ENCODE results near the gene MAPRE2. TPM values are rescaled to one million over a fixed set of nuclear protein-coding genes. Genes with fewer than 3 reads are reported as not detected.

MAPRE2 gene
- total RNA-seq, 1 experiment from 2014 or later = 29.4 TPM

DNA sequence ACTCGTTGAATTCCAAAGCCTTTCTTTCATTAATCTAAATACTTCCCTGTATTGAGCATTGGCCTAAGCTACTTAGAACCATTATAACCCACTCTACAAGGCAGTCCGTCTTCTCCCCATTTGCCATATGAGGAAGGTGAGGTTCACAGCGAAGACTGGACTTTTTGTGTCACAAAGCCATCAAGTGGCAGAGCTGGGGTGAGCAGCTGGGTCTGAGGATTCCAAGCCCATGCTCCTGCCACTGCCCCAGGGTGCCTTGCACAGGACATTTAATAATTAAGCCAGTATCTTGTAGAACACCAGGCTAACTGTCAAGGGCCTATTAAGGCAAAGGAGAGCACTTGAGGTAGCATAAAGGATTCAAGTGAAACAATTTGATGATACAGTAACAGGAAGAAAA, 130.8 kb downstream of the MAPRE2 start:
- no peak overlapping the region for H2AK5ac ChIP-seq (ENCODE audit: insufficient read length, low read length)
- H3K27ac Mint-ChIP-seq = no peak overlapping the region
- H3K4me2 ChIP-seq (ENCODE audit: insufficient read depth, insufficient read length, low read length) = no peak overlapping the region
- peaks cover 2 to 13% (median 3%) of the 10 kb centered on the region in 3 experiments; a peak in 4 of 7 replicates for H3K36me3 Mint-ChIP-seq (ENCODE audit: insufficient read depth in 1 of 3, low read depth in 3 of 3)
- no peak overlapping the region for H3K56ac ChIP-seq (ENCODE audit: insufficient read length, low read depth, low read length)
- no peak overlapping the region for H2BK5ac ChIP-seq (ENCODE audit: insufficient read length, low read length)
- no peaks in the 10 kb centered on the region for H3K27me3 ChIP-seq (ENCODE audit: insufficient read depth, low read length)
- H4K5ac ChIP-seq (ENCODE audit: insufficient read length, low read depth, low read length) = no peak overlapping the region
- no peak overlapping the region for H2BK20ac ChIP-seq (ENCODE audit: low read depth, low read length, poor library complexity, severe bottlenecking)
- no peaks in the 10 kb centered on the region for H3K4me1 ChIP-seq (ENCODE audit: insufficient read depth, low read length)
- no peak for DNase-seq
- no peak overlapping the region for H3K18ac ChIP-seq (ENCODE audit: insufficient read length, low read depth, low read length)
- no peak overlapping the region for H3K9ac ChIP-seq (ENCODE audit: extremely low read depth, insufficient read length, low read length)
- H3K4me1 Mint-ChIP-seq = peaks cover 23 to 27% of the 10 kb centered on the region in 2 experiments
- H3K79me1 ChIP-seq (ENCODE audit: insufficient read depth, low read depth, low read length, poor library complexity, severe bottlenecking) = no peaks in the 10 kb centered on the region
- no peak overlapping the region for H3K14ac ChIP-seq (ENCODE audit: insufficient read depth, low read length)
- H3T11ph ChIP-seq (ENCODE audit: low read length) = no peak overlapping the region
- no peak overlapping the region for H2BK12ac ChIP-seq (ENCODE audit: insufficient read length, low read depth, low read length)
- H3K79me2 ChIP-seq (ENCODE audit: insufficient read depth, low read length) = no peaks in the 10 kb centered on the region
- WGBS (ENCODE audit: extremely low coverage, insufficient read length, low lambda C conversion rate) = no CpG with 5 or more reads among the region's 3 CpGs
- H3K9me3 ChIP-seq (ENCODE audit: control insufficient read depth, low read depth, low read length) = no peaks in the 10 kb centered on the region
- no peak overlapping the region for H2BK120ac ChIP-seq (ENCODE audit: low read depth, low read length, poor library complexity, severe bottlenecking)
- no peak overlapping the region for H3K27ac ChIP-seq (ENCODE audit: insufficient read length, low read depth, low read length)
- no peaks in the 10 kb centered on the region; the same call in 1 of the 2 replicates for H3K27me3 Mint-ChIP-seq (ENCODE audit: low read depth)
- no peak overlapping the region for H3K23ac ChIP-seq (ENCODE audit: insufficient read length, low read depth, low read length)
- H3K9me3 Mint-ChIP-seq = peaks cover 7 to 8% of the 10 kb centered on the region in 2 experiments
- H3K23me2 ChIP-seq (ENCODE audit: insufficient read length, low read depth, low read length, poor library complexity, severe bottlenecking) = no peaks in the 10 kb centered on the region
- H2BK15ac ChIP-seq (ENCODE audit: low read depth, low read length) = no peak overlapping the region
- no peak overlapping the region for H4K8ac ChIP-seq (replicated peaks; ENCODE audit: insufficient read length, low read depth, low read length)
- H3K4me3 Mint-ChIP-seq = no peak overlapping the region
- H3K4ac ChIP-seq (ENCODE audit: low read depth, low read length) = no peak overlapping the region
- H4K20me1 ChIP-seq (ENCODE audit: control insufficient read depth, insufficient read depth, insufficient read length) = no peaks in the 10 kb centered on the region
- TF ChIP-seq, protein P1, sequence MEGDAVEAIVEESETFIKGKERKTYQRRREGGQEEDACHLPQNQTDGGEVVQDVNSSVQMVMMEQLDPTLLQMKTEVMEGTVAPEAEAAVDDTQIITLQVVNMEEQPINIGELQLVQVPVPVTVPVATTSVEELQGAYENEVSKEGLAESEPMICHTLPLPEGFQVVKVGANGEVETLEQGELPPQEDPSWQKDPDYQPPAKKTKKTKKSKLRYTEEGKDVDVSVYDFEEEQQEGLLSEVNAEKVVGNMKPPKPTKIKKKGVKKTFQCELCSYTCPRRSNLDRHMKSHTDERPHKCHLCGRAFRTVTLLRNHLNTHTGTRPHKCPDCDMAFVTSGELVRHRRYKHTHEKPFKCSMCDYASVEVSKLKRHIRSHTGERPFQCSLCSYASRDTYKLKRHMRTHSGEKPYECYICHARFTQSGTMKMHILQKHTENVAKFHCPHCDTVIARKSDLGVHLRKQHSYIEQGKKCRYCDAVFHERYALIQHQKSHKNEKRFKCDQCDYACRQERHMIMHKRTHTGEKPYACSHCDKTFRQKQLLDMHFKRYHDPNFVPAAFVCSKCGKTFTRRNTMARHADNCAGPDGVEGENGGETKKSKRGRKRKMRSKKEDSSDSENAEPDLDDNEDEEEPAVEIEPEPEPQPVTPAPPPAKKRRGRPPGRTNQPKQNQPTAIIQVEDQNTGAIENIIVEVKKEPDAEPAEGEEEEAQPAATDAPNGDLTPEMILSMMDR (conservative IDR thresholded peaks at IDR 0.05) = no peak
- H2AFZ ChIP-seq (ENCODE audit: low read length) = no peak overlapping the region
- H4K91ac ChIP-seq (ENCODE audit: insufficient read length, low read depth, low read length) = no peak overlapping the region

All from H9 (cell line).